ENCODE results near the gene ZNF441.

Gene ZNF441

DNA sequence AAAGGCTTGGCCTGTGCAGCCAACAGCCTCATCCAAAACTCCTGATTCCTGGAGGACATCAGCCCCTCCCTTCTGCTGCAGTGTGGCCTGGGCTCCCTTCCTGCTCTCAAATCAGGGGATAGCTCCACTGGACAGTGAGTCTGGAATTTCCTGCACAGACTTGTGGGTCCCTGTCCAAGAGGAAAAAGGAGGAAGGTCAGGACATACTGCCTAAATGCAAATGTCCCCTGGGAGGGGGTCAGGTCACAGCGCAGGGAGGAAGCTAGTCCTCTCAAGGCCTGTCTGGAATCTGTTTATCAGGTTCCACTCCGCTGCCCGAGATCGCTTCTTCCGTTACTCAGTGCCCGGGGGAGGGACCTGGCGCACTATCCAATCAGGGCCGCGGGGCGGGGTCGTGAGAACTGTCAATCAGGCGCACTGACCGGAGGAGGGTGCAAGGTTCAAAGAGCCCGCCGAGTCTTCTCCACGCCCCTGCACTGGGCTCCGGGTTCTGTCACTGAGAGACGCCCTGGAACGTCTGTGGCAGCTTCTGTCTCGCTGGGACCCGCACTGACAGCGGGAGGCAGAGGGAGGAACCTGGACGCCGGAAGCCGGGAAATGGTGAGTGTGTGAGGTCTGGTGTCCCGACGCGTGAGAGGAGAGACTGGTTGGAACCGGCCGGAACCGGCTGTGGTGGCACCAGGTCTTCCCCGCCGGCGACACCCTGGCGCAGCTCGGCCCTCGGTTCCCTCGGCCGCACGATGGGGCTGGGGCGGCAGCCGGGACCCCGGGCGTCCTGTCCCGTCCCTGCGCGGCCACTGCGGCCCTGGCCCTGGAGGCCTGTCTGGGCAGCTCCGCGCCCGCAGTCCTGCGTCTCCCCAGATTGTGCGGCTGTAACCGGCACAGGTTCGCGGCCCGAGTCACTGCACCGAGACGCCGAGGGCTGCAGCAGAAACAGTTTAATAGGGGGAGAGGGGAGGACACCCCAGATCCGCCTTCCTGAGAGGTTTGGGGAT is at the start of gene ZNF441:
ZNF441 (plus strand) TSS at position 404 of the 995 bp plus-strand sequence; CDS start at position 598, 194 bp downstream.
- H3K4me3 Mint-ChIP-seq = peak within 1 kb of the TSS; percentile 97
- DNase-seq = peak; percentile 97
- H3K4me1 Mint-ChIP-seq = peaks cover 21% of the 10 kb centered on the region
- peaks cover 42% of the 10 kb centered on the region for H3K9me3 Mint-ChIP-seq
- CTCF ChIA-PET = no interaction called here
- peak within 1 kb of the TSS; percentile 96 for H3K27ac Mint-ChIP-seq
- peaks cover 4% of the 10 kb centered on the region for H3K27me3 Mint-ChIP-seq
- H3K36me3 Mint-ChIP-seq = peaks cover 32% of the 10 kb centered on the region

DNA sequence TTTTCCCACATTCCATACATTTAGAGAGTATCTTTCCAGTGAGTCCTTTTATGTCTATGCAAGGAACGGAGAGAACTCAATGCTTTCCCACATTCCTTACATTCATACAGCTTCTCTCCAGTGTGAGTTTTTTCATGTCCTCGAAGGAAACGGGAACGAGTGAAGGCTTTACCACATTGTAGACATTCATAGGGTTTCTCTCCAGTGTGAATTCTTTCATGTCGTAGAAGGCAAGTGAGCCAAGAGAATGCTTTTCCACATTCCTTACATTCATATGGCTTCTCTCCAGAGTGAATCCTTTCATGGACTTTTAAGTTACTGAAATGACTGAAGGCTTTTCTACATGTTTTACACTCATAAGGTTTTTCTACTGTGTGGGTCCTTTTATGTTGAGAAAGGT is 45.1 kb upstream of the ZNF441 start:
- Mint-ChIP-seq H3K27me3 (no peaks in the 10 kb centered on the region), H3K4me1 (no peaks in the 10 kb centered on the region), H3K4me3 (no peak overlapping the region), H3K27ac (no peak overlapping the region), H3K36me3 (peaks cover 58% of the 10 kb centered on the region), H3K9me3 (peaks cover 68% of the 10 kb centered on the region)
- DNase-seq = no peak
- CTCF ChIA-PET = no interaction called here

DNA sequence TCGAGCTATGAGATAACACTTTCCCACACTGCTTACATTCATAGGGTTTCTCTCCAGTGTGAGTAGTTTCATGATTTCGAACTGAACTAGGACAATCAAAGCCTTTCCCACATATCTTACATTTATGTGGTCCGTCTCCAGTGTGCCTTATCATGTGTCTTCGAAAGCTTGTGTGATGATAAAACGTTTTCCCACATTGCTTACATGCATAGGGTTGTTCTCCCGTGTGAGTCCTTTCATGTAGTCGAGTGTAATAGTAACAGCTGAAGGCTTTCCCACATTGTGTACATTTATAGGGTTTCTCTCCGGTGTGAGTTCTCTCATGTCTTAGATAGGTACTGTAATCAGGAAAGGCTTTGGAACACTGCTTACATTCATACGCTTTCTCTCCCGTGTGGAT is 44.4 kb upstream of the ZNF441 start:
- Mint-ChIP-seq H3K27ac (no peak overlapping the region), H3K27me3 (no peaks in the 10 kb centered on the region), H3K4me3 (no peak overlapping the region), H3K4me1 (no peaks in the 10 kb centered on the region), H3K9me3 (peaks cover 68% of the 10 kb centered on the region), H3K36me3 (peaks cover 61% of the 10 kb centered on the region)
- CTCF ChIA-PET = no interaction called here
- DNase-seq = no peak

DNA sequence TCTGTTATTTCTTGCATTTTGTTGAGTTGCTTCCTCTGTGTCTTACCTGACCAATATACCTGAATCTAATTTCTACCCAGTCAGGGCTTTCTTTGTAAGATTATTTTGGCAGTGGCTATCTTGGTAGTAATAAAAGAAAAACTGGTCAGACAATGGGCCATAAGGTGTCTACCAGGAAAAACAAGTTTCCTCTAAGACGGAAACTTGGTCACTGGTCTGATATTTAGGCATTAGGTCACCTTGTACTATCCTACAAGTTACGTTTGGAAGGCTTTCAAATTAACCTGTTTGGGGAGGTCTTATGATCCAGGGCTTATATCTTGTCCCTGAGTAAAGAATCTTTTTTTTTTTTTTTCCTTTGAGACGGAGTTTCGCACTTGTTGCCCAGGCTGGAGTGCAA is 37.2 kb upstream of the ZNF441 start:
- CTCF ChIA-PET = no interaction called here
- H3K36me3 Mint-ChIP-seq = peaks cover 48% of the 10 kb centered on the region
- peaks cover 43% of the 10 kb centered on the region for H3K9me3 Mint-ChIP-seq
- H3K4me3 Mint-ChIP-seq = no peak overlapping the region
- no peaks in the 10 kb centered on the region for H3K27me3 Mint-ChIP-seq
- DNase-seq = no peak
- no peak overlapping the region for H3K27ac Mint-ChIP-seq
- no peaks in the 10 kb centered on the region for H3K4me1 Mint-ChIP-seq

DNA sequence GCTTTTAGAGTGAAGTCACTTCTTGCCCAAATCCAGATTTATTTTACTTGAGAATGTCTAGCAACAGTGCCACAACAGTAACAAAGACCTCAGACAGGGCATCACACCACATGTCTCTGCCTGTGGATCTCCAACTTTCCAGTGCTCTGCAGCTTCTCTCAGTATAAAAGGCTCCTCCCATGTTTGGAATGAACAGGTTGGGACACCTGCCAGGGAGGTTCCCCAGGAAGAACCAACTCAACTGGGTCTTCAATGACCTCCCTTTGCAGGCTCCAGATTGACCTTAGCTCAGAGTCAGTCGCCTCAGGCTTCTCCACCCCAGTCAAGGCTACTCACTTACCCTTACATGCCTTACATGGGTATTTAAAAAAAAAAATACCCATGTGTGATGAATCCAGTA is 31.4 kb upstream of the ZNF441 start:
- Mint-ChIP-seq H3K4me3 (no peak overlapping the region), H3K4me1 (peaks cover 30% of the 10 kb centered on the region), H3K9me3 (peaks cover 16% of the 10 kb centered on the region), H3K27me3 (peaks cover 6% of the 10 kb centered on the region), H3K27ac (no peak overlapping the region), H3K36me3 (peaks cover 35% of the 10 kb centered on the region)
- CTCF ChIA-PET = no interaction called here
- DNase-seq = no peak

DNA sequence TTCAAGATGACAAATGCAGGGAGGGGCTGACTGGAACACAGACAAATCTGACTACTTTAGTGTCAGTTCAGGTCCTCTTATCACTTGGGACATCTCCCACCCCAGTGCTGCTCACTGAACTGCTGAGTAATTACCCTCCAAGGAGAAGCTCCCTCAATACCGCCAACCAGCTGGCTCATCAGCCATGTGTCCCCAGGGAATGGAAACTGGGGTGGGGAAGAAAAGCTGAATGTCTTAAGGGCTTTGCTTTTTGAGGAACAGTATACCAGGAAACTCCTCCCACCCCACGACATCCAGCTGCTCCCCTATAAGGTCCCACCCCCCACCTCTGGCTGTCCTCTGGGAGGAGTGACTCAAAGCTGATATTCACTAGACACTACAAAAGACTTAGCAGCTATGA is 30.1 kb upstream of the ZNF441 start:
- peaks cover 30% of the 10 kb centered on the region for H3K4me1 Mint-ChIP-seq
- H3K27ac Mint-ChIP-seq = peak overlapping the region; percentile 60
- peaks cover 6% of the 10 kb centered on the region for H3K27me3 Mint-ChIP-seq
- CTCF ChIA-PET = interaction anchor here (0.6 kb wide), 1 partner anchor 10 kb away, joined by 3 read pairs; no protein-coding TSS in a partner anchor
- peaks cover 9% of the 10 kb centered on the region for H3K9me3 Mint-ChIP-seq
- DNase-seq = no peak
- H3K4me3 Mint-ChIP-seq = no peak overlapping the region
- H3K36me3 Mint-ChIP-seq = peaks cover 28% of the 10 kb centered on the region

DNA sequence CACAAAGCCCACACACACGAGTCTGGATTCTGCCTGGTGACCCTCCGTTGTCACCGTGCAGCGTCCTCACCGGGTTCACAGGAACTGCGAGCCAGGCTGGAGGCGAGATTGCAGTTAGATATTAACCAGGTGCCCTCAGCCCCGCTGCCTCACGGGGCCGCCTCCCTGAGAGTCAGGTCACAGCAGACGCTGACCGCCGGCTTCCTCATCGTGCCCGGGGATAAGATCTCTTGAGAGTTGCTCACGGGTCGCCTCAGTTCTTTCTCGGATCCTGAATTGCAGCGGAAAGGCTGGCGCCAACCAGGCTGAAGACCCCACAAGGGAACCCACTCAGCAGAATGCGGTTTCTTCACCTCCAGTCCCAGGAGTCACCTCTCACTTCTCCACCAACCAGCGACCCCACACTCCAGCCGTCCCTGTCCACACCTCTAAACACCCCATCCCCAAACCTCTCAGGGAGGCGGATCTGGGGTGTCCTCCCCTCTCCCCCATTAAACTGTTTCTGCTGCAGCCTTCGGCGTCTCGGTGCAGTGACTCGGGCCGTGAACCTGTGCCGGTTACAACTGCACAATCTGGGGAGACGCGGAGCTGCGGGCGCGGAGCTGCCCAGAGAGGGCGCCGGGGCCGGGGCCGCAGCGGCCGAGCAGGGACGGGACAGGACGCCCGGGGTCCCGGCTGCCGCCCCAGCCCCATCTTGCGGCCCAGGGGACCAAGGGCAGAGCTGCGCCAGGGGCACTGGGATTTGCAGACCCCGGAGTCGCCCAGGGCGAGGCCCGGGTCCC is 28.6 kb upstream of the ZNF441 start:
- Mint-ChIP-seq H3K27me3 (peaks cover 6% of the 10 kb centered on the region), H3K4me1 (peaks cover 30% of the 10 kb centered on the region), H3K36me3 (peaks cover 22% of the 10 kb centered on the region), H3K27ac (peak overlapping the region; percentile 93), H3K9me3 (peaks cover 10% of the 10 kb centered on the region), H3K4me3 (peak overlapping the region; percentile 98)
- DNase-seq = peak; percentile 59
- CTCF ChIA-PET = no interaction called here

DNA sequence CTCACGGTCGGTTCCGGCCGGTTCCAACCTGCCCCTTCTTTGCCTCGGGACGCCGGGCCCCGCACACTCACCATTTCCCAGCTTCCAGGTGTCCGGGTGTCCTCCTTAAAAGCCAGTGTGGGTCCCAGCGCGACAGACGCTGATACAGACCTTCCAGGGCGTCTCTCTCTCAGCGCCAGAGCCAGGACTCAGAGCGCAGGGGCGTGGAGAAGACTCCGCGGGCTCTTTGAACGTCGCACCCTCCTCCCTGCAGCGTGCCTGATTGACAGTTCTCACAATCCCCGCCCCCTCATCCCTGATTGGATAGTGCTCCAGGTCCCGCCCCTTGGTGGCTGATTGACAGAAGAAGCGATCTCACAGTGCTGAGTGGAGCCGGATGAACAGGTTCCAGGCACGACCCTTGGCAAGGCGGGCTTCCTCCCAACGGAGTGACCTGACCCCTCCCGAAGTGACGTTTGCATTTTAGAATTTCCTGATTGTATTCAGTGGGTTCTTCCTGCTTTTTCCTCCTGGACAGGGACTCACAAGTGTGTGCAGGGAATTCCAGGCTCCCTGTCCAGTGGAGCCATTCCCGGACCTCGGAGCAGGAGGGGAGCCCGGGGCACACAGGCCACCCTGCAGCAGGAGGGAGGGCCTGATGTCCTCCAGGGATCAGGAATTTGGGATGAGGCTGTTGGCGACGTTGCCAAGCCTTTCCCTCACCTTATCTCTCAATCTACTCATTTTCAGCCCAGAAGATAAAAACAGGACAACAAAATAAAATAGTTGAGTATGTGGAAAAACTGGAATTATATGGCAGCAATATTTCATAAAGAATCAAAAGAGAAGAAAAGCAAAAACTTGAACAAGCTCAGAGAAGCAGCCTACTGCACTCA is 27.8 kb upstream of the ZNF441 start, which contains the start of gene ZNF823:
ZNF823 (minus strand) TSS at position 201 of the 875 bp plus-strand sequence; CDS start at position 74, 127 bp downstream.
- Mint-ChIP-seq H3K36me3 (peaks cover 24% of the 10 kb centered on the region), H3K27me3 (peaks cover 6% of the 10 kb centered on the region), H3K4me3 (peak within 1 kb of the TSS; percentile 98), H3K4me1 (peaks cover 30% of the 10 kb centered on the region), H3K27ac (peak within 1 kb of the TSS; percentile 93), H3K9me3 (peaks cover 13% of the 10 kb centered on the region)
- DNase-seq = peak; percentile 99
- CTCF ChIA-PET = interaction anchor here (0.6 kb wide), 1 partner anchor 74 kb away, joined by 3 read pairs; no protein-coding TSS in a partner anchor

DNA sequence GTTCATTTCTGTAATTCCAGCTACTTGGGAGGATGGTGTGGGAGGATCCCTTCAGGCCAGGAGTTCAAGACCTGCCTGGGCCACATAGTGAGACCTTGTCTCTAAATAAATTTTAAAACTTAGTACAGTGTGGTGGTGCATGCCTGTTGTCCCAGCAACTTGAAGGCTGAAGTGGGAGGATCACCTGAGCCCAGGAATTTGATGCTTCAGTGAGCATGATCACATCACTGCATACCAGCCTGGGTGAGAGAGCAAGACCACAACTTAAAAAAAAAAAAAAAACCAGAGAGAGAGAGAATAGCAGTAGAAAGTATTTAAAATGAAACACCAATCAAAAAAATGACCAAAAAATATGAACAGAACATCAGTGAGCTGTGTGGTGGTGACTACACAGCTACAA is 20.9 kb upstream of the ZNF441 start:
- Mint-ChIP-seq H3K4me3 (no peak overlapping the region), H3K27ac (no peak overlapping the region), H3K4me1 (no peaks in the 10 kb centered on the region), H3K36me3 (peaks cover 1% of the 10 kb centered on the region), H3K27me3 (no peaks in the 10 kb centered on the region), H3K9me3 (peaks cover 20% of the 10 kb centered on the region)
- CTCF ChIA-PET = interaction anchor here (0.7 kb wide), 1 partner anchor 9 kb away, joined by 3 read pairs; no protein-coding TSS in a partner anchor
- DNase-seq = no peak

DNA sequence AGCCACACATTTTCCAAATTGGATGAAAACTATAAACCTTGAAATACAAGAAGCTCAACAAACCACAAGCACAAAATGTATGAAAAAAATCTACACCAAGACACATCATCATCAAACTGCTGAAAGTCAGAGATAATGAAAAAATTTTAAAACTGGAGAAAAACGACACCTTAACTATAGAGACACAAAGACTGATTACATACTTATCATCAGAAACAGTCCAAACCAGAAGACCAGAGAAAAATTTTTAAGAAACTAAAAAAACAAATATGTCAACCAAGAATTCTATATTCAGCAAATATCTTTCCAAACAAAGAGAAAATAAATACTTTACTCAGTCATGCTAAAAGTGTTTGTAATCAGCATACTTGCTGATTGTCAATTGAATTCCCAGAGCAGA is 19.5 kb upstream of the ZNF441 start:
- H3K4me1 Mint-ChIP-seq = no peaks in the 10 kb centered on the region
- peaks cover 23% of the 10 kb centered on the region for H3K9me3 Mint-ChIP-seq
- DNase-seq = no peak
- CTCF ChIA-PET = no interaction called here
- peaks cover 1% of the 10 kb centered on the region for H3K36me3 Mint-ChIP-seq
- H3K27ac Mint-ChIP-seq = no peak overlapping the region
- H3K4me3 Mint-ChIP-seq = no peak overlapping the region
- H3K27me3 Mint-ChIP-seq = no peaks in the 10 kb centered on the region

DNA sequence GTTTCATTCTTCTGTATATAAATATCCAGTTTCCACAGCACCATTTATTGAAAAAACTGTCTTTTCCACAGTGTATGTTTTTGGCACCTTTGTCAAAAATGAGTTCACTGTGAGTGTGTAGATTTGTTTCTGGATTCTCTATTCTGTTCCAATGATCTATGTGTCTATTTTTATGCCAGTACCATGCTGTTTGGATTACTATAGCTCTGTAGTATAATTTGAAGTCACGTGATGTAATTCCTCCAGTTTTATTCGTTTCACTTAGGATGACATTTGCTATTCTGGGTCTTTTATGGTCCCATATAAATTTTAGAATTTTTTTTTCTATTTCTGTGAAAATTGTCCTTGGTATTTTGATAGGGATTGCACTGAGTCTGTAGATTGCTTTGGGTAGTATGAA is 17.0 kb upstream of the ZNF441 start:
- CTCF ChIA-PET = no interaction called here
- DNase-seq = no peak
- Mint-ChIP-seq H3K27ac (no peak overlapping the region), H3K27me3 (no peaks in the 10 kb centered on the region), H3K4me3 (no peak overlapping the region), H3K9me3 (peaks cover 27% of the 10 kb centered on the region), H3K36me3 (no peaks in the 10 kb centered on the region), H3K4me1 (no peaks in the 10 kb centered on the region)

DNA sequence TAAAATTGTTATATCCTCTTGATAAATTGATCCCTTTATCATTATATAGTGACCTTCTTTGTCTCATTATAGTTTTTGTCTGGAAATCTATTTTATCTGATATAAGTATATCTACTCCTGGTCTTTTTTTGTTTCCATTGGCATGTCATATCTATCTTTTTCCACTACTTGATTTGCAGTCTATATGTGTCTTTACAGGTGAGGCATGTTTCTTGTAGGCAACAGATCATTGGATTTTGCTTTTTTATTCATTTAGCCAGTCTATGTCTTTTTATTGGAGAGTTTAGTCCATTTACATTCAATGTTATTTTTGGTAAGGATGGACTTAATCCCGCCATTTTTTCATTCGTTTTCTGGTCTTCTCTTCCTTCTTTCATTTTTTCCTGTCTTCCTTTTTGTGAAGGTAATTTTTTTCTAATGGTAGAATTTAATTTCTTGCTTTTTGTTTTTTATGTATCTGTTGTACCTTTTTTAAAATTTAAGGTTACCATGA is 14.5 kb upstream of the ZNF441 start:
- H3K4me3 Mint-ChIP-seq = no peak overlapping the region
- no peaks in the 10 kb centered on the region for H3K4me1 Mint-ChIP-seq
- no peak for DNase-seq
- no peak overlapping the region for H3K27ac Mint-ChIP-seq
- CTCF ChIA-PET = no interaction called here
- H3K27me3 Mint-ChIP-seq = no peaks in the 10 kb centered on the region
- H3K9me3 Mint-ChIP-seq = peaks cover 43% of the 10 kb centered on the region
- H3K36me3 Mint-ChIP-seq = no peaks in the 10 kb centered on the region

DNA sequence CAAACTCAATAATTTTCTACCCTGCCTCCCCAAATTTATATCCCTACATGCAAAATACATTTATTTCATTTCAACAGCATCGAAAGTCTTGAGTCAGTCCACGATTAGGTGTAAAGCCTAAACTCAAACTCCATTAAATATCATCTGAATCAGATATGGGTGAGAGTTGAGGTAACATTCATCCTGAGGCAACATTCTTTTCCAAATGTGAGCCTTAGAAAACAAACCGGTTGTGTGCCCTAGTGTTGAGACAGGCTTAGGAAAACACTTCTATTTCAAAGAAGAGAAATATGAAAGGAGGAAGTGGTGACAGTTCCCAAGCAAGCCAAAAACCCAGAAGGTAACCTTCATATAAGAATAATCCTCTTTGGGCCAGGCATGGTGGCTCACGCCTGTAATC is 12.1 kb upstream of the ZNF441 start:
- no peak overlapping the region for H3K4me3 Mint-ChIP-seq
- H3K36me3 Mint-ChIP-seq = no peaks in the 10 kb centered on the region
- H3K9me3 Mint-ChIP-seq = peaks cover 41% of the 10 kb centered on the region
- H3K27me3 Mint-ChIP-seq = no peaks in the 10 kb centered on the region
- H3K27ac Mint-ChIP-seq = no peak overlapping the region
- no peak for DNase-seq
- H3K4me1 Mint-ChIP-seq = no peaks in the 10 kb centered on the region
- CTCF ChIA-PET = no interaction called here

All from activated naive CD4-positive, alpha-beta T cell treated with anti-CD3 and anti-CD28 coated beads, Interleukin-2, amount 10 ng/mL, durations not matched to agents 7 days and 5 days (primary cell).